Lower leg skin (tissue), 3 donors: Measurements from ENCODE around the gene ALOX5.
"Not testable (repeated sequence)": the region's sequence is repeated elsewhere in the genome, so short reads cannot be mapped to it uniquely, and the experiment has no call there.

Experiments
- POLR2A ChIP-seq, 2 donors: fragments of 450-650 bp; IDR thresholded peaks; one replicate each; pipeline ENCODE4 v1.6.1; 2016 to 2017; ENCODE audit warnings: antibody characterized with exemption in 2 of 2, mild to moderate bottlenecking in 1 of 2, moderate library complexity in 1 of 2
- TF ChIP-seq, protein P1 (sequence below), 3 donors: fragments of 450-650 bp; IDR thresholded peaks; one replicate each; pipeline ENCODE4 v1.5.1; 2016; ENCODE audit warnings: antibody characterized with exemption in 3 of 3, mild to moderate bottlenecking in 3 of 3, moderate library complexity in 2 of 3

DNA sequence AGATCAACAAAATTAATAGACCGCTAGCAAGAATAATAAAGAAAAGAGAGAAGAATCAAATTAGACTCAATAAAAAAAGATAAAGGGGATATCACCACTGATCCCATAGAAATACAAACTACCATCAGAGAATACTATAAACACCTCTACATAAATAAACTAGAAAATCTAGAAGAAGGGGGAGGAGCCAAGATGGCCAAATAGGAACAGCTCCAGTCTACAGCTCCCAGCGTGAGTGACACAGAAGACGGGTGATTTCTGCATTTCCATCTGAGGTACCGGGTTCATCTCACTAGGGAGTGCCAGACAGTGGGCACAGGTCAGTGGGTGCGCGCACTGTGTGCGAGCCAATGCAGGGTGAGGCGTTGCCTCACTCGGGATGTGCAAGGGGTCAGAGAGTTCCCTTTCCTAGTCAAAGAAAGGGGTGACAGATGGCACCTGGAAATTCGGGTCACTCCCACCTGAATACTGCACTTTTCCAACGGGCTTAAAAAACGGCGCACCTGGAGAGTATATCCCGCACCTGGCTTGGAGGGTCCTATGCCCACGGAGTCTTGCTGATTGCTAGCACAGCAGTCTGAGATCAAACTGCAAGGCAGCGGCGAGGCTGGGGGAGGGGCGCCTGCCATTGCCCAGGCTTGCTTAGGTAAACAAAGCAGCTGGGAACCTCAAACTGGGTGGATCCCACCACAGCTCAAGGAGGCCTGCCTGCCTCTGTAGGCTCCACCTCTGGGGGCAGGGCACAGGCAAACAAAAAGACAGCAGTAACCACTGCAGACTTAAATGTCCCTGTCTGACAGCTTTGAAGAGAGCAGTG, 11.8 kb upstream of the ALOX5 start:
- TF ChIP-seq, protein P1, sequence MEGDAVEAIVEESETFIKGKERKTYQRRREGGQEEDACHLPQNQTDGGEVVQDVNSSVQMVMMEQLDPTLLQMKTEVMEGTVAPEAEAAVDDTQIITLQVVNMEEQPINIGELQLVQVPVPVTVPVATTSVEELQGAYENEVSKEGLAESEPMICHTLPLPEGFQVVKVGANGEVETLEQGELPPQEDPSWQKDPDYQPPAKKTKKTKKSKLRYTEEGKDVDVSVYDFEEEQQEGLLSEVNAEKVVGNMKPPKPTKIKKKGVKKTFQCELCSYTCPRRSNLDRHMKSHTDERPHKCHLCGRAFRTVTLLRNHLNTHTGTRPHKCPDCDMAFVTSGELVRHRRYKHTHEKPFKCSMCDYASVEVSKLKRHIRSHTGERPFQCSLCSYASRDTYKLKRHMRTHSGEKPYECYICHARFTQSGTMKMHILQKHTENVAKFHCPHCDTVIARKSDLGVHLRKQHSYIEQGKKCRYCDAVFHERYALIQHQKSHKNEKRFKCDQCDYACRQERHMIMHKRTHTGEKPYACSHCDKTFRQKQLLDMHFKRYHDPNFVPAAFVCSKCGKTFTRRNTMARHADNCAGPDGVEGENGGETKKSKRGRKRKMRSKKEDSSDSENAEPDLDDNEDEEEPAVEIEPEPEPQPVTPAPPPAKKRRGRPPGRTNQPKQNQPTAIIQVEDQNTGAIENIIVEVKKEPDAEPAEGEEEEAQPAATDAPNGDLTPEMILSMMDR (IDR thresholded peaks at IDR 0.05), result not testable (repeated sequence)
- not testable (repeated sequence) for TF ChIP-seq POLR2A (IDR thresholded peaks at IDR 0.05)
